Neural cell (in vitro differentiated cells): ENCODE results near the gene KCNH5. TPM values are rescaled to one million over a fixed set of nuclear protein-coding genes. Genes with fewer than 3 reads are reported as not detected.
"Not testable (repeated sequence)": the region's sequence is repeated elsewhere in the genome, so short reads cannot be mapped to it uniquely, and the experiment has no call there.

Experiments
- H2AFZ ChIP-seq: fragments of 200-600, 300-800 bp; sonication (generic), shearing (Covaris generic); 2 replicates; pipeline ENCODE4 v1.6.0; 2014; ENCODE audit warnings: low read depth, mild to moderate bottlenecking, antibody characterized with exemption, low read length, moderate library complexity
- H3F3A ChIP-seq: fragments of 200-600 bp; shearing (Covaris generic); 2 replicates; pipeline ENCODE4 v1.6.1; 2016; ENCODE audit warnings: mild to moderate bottlenecking, moderate library complexity, mixed read lengths, antibody characterized with exemption, low read length; ENCODE audit not compliant: insufficient read depth, poor library complexity, severe bottlenecking
- H3K27ac ChIP-seq: fragments of 200-600, 300-800 bp; sonication (generic), shearing (Covaris generic); 2 replicates; pipeline ENCODE4 v1.5.1; 2014; ENCODE audit warnings: mild to moderate bottlenecking, low read length, moderate library complexity
- H3K27me3 ChIP-seq: fragments of 300-800, 200-600 bp; sonication (generic), shearing (Covaris generic); 2 replicates; pipeline ENCODE4 v1.6.0; 2014; ENCODE audit warnings: mild to moderate bottlenecking, low read depth, low read length, moderate library complexity; ENCODE audit not compliant: insufficient read depth
- H3K36me3 ChIP-seq: fragments of 300-800, 200-600 bp; sonication (generic), shearing (Covaris generic); 2 replicates; pipeline ENCODE4 v1.5.1; 2014; ENCODE audit warnings: mild to moderate bottlenecking, antibody characterized with exemption, low read length, moderate library complexity; ENCODE audit not compliant: insufficient read depth
- H3K4me2 ChIP-seq: fragments of 300-800, 200-600 bp; sonication (generic), shearing (Covaris generic); 2 replicates; pipeline ENCODE4 v1.6.0; 2014; ENCODE audit warnings: mild to moderate bottlenecking, low read length
- H3K4me3 ChIP-seq: fragments of 300-800, 200-600 bp; sonication (generic), shearing (Covaris generic); 2 replicates; pipeline ENCODE4 v1.5.1; 2014; ENCODE audit warnings: mild to moderate bottlenecking, low read length, moderate library complexity
- H3K79me2 ChIP-seq: fragments of 200-600 bp; shearing (Covaris generic); replicated peaks from 2 replicates; pipeline ENCODE4 v1.6.0; 2014; ENCODE audit warnings: mild to moderate bottlenecking, low read length, moderate library complexity; ENCODE audit not compliant: insufficient read depth
- H3K9ac ChIP-seq: fragments of 300-800, 200-600 bp; sonication (generic), shearing (Covaris generic); 2 replicates; pipeline ENCODE4 v1.6.1; 2016; ENCODE audit warnings: mild to moderate bottlenecking, low read length, mixed read lengths
- H3K9me2 ChIP-seq: fragments of 200-600 bp; shearing (Covaris generic); 2 replicates; pipeline ENCODE4 v1.6.1; 2016; ENCODE audit warnings: mild to moderate bottlenecking, low read length, mixed read lengths; ENCODE audit not compliant: insufficient read depth
- H3K9me3 ChIP-seq: fragments of 200-600, 300-800 bp; sonication (generic), shearing (Covaris generic); 2 replicates; pipeline ENCODE4 v1.6.1; 2016; ENCODE audit warnings: mild to moderate bottlenecking, mixed run types, low read length, moderate library complexity, mixed read lengths
- H4K20me1 ChIP-seq: fragments of 200-600 bp; shearing (Covaris generic); 2 replicates; pipeline ENCODE4 v1.6.1; 2016; ENCODE audit warnings: mild to moderate bottlenecking, mixed run types; ENCODE audit not compliant: insufficient read depth
- EP300 ChIP-seq: fragments of 450-650 bp; conservative IDR thresholded peaks from 2 replicates; pipeline ENCODE4 v1.6.1; 2014; ENCODE audit warnings: antibody characterized with exemption, mild to moderate bottlenecking, moderate library complexity; ENCODE audit not compliant: poor library complexity, severe bottlenecking
- EZH2 ChIP-seq: fragments of 200-600, 300-800 bp; shearing (Covaris generic), sonication (generic); IDR thresholded peaks from 2 replicates; pipeline ENCODE4 v1.6.1; 2014; ENCODE audit warnings: antibody characterized with exemption, low read length, borderline replicate concordance, mild to moderate bottlenecking; ENCODE audit not compliant: insufficient read depth, poor library complexity, severe bottlenecking
- MXI1 ChIP-seq: fragments of 450-650 bp; conservative IDR thresholded peaks from 2 replicates; pipeline ENCODE4 v1.6.1; 2014; ENCODE audit warnings: antibody characterized with exemption, mild to moderate bottlenecking; ENCODE audit not compliant: poor library complexity, severe bottlenecking
- POLR2AphosphoS5 ChIP-seq: IDR thresholded peaks from 2 replicates; pipeline ENCODE4 v1.6.1; 2012
- RAD21 ChIP-seq: fragments of 450-650 bp; conservative IDR thresholded peaks from 2 replicates; pipeline ENCODE4 v1.6.1; 2014; ENCODE audit warnings: antibody characterized with exemption, mild to moderate bottlenecking, moderate library complexity
- REST ChIP-seq: IDR thresholded peaks from 2 replicates; pipeline ENCODE4 v1.6.1; 2012; ENCODE audit warnings: borderline replicate concordance
- SMC3 ChIP-seq: fragments of 450-650 bp; conservative IDR thresholded peaks from 2 replicates; pipeline ENCODE4 v1.6.1; 2014; ENCODE audit warnings: antibody characterized with exemption, mild to moderate bottlenecking, moderate library complexity; ENCODE audit not compliant: poor library complexity
- TAF1 ChIP-seq: IDR thresholded peaks from 2 replicates; pipeline ENCODE4 v1.6.1; 2012; ENCODE audit warnings: low read depth
- polyA plus RNA-seq: library from polyadenylated mRNA; depleted of rRNA; stranded (reverse); fragments of >200 nt; gene quantifications from 2 replicates; pipeline ENCODE4 v1.2.3, GENCODE V29; 2014
- TF ChIP-seq, protein P1 (sequence below): fragments of 450-650 bp; IDR thresholded peaks from 2 replicates; pipeline ENCODE4 v1.5.1; 2014; ENCODE audit warnings: antibody characterized with exemption, mild to moderate bottlenecking, moderate library complexity; ENCODE audit not compliant: poor library complexity, severe bottlenecking

KCNH5 gene
- polyA plus RNA-seq, 1 donor from 2014 or later = 0.95 TPM

DNA sequence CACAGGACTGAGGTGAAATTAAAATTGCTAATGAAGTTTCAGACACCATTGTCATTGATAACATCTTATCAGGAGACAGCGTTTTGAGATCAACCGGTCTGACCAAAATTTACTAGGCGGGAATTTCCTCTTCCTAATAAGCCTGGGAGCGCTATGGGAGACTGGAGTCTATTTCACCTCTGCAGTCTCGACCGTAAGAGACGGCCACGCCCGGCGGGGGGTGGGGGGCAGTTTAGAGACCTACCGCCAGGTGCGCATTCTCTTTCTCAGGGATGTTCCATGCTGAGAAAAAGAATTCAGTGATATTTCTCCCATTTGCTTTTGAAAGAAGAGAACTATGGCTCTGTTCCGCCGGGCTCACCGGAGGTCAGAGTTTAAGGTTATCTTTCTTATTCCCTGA lies 263.9 kb downstream of the KCNH5 start:
- not testable (repeated sequence) for H3K27me3 ChIP-seq, H3K36me3 ChIP-seq, H4K20me1 ChIP-seq, H3K9me3 ChIP-seq, H3F3A ChIP-seq, H3K27ac ChIP-seq, H3K4me2 ChIP-seq, H3K4me3 ChIP-seq, H2AFZ ChIP-seq, H3K9ac ChIP-seq, H3K79me2 ChIP-seq, H3K9me2 ChIP-seq

DNA sequence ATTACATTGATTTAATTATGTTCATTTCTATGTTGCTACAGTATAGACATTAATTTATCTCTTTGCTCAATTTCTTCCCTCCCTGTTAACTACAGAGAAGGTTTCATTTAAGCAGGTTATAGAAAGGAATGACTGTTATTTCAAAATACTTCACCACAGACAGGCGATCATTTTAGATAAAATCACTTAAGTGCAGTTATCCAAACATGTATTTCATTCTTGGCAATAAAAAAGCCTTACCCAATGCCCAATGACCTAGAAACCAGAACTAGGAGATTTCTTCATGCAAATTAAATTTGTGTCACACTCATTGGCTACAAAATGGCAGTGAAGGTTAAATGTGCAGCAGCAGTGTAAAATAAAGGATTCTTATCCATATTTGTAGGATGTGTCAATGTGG lies 266.4 kb downstream of the KCNH5 start:
- Histone ChIP-seq H3F3A (no peaks in the 10 kb centered on the region), H2AFZ (no peak overlapping the region), H3K9me2 (no peaks in the 10 kb centered on the region), H3K4me2 (no peak overlapping the region), H3K4me3 (no peak overlapping the region), H3K9ac (no peak overlapping the region), H3K27ac (no peak overlapping the region), H3K27me3 (no peaks in the 10 kb centered on the region), H3K79me2 (no peaks in the 10 kb centered on the region), H4K20me1 (no peaks in the 10 kb centered on the region), H3K9me3 (no peaks in the 10 kb centered on the region), H3K36me3 (no peaks in the 10 kb centered on the region)
- no peak for TF ChIP-seq EP300

DNA sequence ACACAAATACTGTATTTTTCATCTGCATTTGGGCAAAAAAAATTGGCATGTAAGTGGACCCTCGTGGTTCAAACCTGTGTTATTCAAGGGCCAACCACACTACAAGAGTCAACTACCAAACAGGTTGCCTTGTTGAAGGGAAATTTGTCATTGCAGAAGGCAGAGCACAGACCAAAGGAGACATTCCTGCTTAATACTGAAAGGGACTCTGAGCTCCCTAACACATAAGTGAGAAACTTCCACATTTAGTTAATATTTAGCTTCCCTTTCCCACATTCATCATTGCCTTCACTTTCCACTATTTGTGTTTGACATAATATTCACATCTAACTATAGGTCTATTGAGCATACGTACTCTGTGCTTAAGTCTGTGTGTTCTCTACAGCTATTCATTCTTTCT lies 266.9 kb downstream of the KCNH5 start:
- no peaks in the 10 kb centered on the region for H3K9me3 ChIP-seq
- H3K9ac ChIP-seq = no peak overlapping the region
- no peak overlapping the region for H2AFZ ChIP-seq
- no peaks in the 10 kb centered on the region for H3K79me2 ChIP-seq
- H4K20me1 ChIP-seq = no peaks in the 10 kb centered on the region
- H3K27me3 ChIP-seq = no peaks in the 10 kb centered on the region
- TF ChIP-seq MXI1 (no peak), EP300 (no peak), POLR2AphosphoS5 (no peak), TAF1 (no peak)
- H3K9me2 ChIP-seq = no peaks in the 10 kb centered on the region
- H3K36me3 ChIP-seq = no peaks in the 10 kb centered on the region
- no peaks in the 10 kb centered on the region for H3F3A ChIP-seq
- no peak overlapping the region for H3K27ac ChIP-seq
- H3K4me3 ChIP-seq = no peak overlapping the region
- no peak overlapping the region for H3K4me2 ChIP-seq

GRCh38 chr14:62777510-62777909 lies 267.7 kb downstream of the KCNH5 start:
- no peak for TF ChIP-seq POLR2AphosphoS5
- TF ChIP-seq, protein P1, sequence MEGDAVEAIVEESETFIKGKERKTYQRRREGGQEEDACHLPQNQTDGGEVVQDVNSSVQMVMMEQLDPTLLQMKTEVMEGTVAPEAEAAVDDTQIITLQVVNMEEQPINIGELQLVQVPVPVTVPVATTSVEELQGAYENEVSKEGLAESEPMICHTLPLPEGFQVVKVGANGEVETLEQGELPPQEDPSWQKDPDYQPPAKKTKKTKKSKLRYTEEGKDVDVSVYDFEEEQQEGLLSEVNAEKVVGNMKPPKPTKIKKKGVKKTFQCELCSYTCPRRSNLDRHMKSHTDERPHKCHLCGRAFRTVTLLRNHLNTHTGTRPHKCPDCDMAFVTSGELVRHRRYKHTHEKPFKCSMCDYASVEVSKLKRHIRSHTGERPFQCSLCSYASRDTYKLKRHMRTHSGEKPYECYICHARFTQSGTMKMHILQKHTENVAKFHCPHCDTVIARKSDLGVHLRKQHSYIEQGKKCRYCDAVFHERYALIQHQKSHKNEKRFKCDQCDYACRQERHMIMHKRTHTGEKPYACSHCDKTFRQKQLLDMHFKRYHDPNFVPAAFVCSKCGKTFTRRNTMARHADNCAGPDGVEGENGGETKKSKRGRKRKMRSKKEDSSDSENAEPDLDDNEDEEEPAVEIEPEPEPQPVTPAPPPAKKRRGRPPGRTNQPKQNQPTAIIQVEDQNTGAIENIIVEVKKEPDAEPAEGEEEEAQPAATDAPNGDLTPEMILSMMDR = no peak
- no peak for TF ChIP-seq RAD21
- TF ChIP-seq MXI1 = no peak
- TF ChIP-seq EZH2 = no peak
- TF ChIP-seq EP300 = no peak
- no peak for TF ChIP-seq SMC3
- TF ChIP-seq REST = no peak
- TF ChIP-seq TAF1 = no peak
- H3K79me2 ChIP-seq = no peaks in the 10 kb centered on the region
- H2AFZ ChIP-seq = no peak overlapping the region
- H3K4me3 ChIP-seq = no peak overlapping the region
- H3K27me3 ChIP-seq = no peaks in the 10 kb centered on the region
- H3K9me3 ChIP-seq = no peaks in the 10 kb centered on the region
- H3K9ac ChIP-seq = no peak overlapping the region
- no peak overlapping the region for H3K27ac ChIP-seq
- no peaks in the 10 kb centered on the region for H3K36me3 ChIP-seq
- H4K20me1 ChIP-seq = no peaks in the 10 kb centered on the region
- H3F3A ChIP-seq = no peaks in the 10 kb centered on the region
- no peaks in the 10 kb centered on the region for H3K9me2 ChIP-seq
- no peak overlapping the region for H3K4me2 ChIP-seq
